ENCODE results near the gene ATP5F1C.
"Not testable (repeated sequence)": the region's sequence is repeated elsewhere in the genome, so short reads cannot be mapped to it uniquely, and the experiment has no call there.

ATP5F1C gene

DNA sequence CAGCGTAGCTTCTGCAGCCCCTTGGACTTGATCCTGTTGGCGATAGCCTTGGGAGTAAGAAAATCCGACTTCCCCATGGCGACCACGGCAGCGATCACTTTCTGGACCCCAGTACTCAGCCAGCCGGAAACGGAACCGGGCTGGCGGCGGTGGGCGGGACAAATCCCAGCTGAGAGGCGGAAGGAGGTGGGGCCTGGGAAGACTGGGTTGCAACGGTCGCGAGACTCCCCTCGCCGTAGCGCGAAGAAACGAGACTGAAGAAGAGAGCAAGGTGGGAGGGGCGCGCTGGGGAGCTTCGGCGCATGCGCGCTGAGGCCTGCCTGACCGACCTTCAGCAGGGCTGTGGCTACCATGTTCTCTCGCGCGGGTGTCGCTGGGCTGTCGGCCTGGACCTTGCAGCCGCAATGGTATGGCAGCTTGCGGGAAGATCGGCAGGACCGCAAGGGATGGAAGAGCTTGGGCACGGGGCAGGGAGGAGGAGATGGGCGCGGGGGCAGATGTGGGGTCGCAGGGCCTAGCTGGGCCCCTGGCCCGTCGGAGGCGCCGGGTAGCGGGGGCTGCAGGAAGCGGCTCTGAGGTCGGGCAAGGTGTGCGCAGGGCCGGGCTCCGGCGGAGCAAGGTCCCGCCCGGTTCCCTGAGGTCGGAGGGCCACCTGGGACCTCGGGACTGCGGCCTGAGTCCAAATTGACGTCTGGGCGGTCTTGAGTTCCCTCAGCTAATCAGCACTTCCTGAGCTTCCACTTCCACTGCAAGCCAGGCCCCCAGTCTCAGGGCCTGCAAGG lies at the start of gene ATP5F1C, which contains the start of gene KIN:
Gene ATP5F1C, plus strand, starts transcription at position 321 of the 782 bp plus-strand sequence. Its CDS starts 31 bp downstream, at position 352.
Gene KIN, minus strand, starts transcription at position 137 of the 782 bp plus-strand sequence. Its CDS starts 60 bp downstream, at position 77.
- DNase-seq (ENCODE audit: low read depth) = peak; percentile 97

DNA sequence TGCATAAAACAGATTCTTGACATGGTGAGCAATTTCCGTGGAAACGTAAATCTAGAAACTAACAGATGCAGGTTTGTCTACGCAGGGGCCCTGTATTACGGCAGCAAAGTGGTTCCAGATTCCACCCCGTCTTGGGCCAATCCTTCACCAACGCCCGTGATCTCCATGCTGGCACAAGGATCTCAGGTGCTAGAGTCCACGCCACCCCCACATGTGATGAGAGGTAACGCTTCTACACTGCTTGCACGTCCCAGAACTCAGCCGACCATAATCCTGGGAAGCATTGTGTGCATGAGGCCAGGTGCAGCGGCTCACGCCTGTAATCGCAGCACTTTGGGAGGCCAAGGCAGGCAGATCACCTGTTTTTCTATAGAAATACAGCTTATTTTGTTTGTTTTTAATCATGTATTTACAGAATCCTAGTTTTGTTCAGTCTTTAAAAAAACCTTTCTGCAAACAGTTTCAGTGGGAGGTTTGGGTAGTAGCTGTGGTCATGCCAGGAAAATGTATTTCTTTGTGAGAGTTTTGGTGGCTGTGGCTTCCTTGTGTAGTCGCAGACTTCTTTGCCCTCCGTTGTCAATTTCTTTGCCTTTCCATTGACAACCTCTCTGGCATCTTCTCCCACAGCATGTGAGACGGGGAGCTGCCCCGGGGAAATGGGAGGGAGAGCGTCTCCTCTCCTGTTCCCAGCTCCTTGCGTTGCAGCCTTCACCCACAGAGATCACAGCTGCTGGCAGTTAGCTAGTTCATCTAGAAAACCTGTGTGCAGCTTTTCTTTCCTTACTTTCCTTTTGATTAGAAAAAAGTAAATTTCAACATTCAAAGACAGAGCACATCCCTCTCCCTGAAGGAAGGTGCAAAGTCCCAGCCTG lies 49.2 kb upstream of the ATP5F1C start:
- DNase-seq (ENCODE audit: low read depth) = no peak

DNA sequence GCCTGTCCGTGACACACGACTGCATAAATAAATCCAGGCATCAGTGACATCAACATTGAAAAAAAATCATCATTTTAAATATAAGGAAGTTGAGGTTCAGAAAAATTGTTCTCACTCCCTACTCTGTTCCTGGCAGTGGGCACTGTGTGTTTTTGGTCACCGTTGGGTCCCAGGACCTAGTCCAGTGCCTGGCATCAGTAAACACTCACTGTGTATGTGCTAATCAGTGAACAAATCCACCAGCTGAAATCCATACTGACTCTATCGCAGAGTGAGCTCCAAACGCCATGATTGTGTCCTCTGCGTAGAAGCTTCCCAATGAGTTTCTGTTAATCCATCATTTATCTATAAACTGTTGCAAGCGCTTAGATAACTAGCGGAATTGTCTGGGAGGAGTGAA lies 43.7 kb upstream of the ATP5F1C start:
- no peak for DNase-seq (ENCODE audit: low read depth)

- peak; percentile 18 for DNase-seq (ENCODE audit: low read depth)
Observed at GRCh38 chr10:7748637-7749036, 39.3 kb upstream of the ATP5F1C start.

DNA sequence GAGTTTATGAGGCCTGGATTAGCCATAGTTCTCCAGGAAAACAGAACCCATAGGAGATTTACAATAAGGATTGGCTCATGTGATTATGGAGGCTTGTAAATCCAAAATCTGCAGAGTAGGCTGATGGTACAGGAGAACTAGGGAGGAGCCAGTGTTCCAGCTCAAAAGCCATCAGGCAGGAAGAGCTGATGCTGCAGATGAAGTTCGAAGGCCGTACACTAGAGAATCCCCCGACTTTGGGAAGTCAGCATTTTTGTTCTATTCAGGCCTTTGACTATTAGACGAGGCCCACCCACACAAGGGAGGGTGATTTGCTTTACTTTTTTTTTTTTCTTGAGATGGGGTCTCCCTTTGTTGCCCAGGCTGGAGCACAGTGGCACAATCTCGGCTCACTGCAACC lies 37.8 kb upstream of the ATP5F1C start:
- DNase-seq (ENCODE audit: low read depth) = no peak

DNA sequence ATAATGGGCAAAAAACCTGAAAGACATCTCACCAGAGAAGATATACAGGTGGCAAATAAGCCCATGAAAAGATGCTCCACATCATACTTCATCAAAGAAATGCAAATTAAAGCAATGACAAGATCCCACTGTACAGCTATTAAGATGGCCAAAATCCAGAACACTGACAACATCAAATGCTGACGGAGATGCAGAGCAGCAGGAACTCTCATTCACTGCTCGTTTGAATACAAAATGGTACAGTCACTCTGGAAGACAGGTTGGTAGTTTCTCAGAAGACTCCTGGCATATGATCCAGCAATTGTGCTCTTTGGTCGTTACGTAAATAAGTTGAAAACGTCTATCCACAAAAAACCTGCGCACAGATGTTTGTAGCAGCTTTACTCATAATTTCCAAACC lies 35.7 kb upstream of the ATP5F1C start:
- no peak for DNase-seq (ENCODE audit: low read depth)

DNA sequence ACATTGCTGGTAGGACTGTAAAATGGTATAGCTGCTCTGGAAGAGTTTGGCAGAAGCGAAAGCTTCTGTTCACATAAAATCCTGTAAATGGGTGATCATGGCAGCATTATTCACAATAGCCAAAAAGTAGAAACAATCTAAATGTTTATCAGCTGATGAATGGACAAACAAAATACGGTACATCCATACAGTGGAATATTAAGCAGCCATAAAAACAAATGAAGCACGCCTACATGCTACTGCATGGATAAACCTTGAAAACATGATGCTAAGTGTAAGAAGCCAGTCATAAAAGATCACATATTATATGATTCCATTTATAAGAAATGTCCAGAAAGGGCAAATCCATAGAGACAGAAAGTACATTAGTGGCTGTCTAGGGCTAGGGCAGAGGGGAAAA lies 32.9 kb upstream of the ATP5F1C start:
- no peak for DNase-seq (ENCODE audit: low read depth)

DNA sequence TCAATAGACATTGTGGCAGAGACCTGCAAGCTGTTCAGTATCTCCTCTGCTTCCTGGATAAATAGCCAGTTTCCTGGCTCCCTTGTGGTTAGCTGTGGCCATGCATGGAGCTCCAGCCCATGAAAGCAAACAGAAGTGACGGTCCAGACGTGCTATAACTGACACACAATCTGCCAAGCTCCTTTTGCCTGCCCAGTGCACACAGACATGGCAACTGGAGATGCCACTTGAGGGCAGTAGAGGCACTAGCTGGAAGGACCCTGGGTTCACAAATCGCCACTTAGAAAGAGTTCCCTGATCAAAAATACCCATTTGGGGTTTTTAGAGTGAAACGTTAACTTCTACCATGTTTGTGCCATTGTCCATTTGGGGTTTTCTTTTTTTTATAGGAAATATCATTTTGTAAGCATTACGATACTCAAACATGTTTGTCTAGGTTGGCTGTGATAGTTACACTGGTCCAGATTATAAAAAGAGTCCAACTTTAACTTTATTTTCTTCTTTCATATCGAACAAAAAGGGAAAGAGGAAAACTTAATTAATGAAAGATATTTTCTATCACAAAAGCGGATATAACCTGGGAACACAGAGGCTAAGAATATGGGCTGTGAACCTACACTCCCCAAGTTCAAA lies 31.5 kb upstream of the ATP5F1C start:
- peak; percentile 44 for DNase-seq (ENCODE audit: low read depth)

DNA sequence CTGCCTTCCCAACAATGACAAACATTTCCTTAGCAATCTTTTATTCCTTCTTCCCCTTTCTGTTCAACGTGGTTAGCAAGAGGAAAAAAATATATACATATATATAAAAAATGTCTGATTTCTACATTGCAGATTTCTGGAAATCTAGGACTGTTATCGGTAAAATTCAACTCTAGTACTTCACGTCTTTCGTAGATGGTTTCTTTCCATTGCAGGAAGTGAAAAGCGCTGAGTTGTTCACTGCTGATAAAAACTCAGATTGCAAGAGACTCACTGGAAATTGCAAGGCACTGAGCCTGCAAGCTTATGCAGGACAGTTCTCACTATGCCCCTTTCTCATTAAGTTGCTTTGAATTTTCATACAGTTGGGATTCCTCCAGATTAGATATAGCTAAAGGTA lies 24.0 kb upstream of the ATP5F1C start:
- no peak for DNase-seq (ENCODE audit: low read depth)

- DNase-seq (ENCODE audit: low read depth) = no peak
Observed at GRCh38 chr10:7766241-7766640, 21.7 kb upstream of the ATP5F1C start.

- DNase-seq (ENCODE audit: low read depth) = peak; percentile 56
Observed at GRCh38 chr10:7767209-7767608, 20.8 kb upstream of the ATP5F1C start.

- no peak for DNase-seq (ENCODE audit: low read depth)
Observed at GRCh38 chr10:7768417-7768816, 19.6 kb upstream of the ATP5F1C start.

GRCh38 chr10:7773845-7774801 lies 13.9 kb upstream of the ATP5F1C start:
- DNase-seq (ENCODE audit: low read depth) = no peak

- no peak for DNase-seq (ENCODE audit: low read depth)
Observed at GRCh38 chr10:7776777-7777176, 11.2 kb upstream of the ATP5F1C start.

DNA sequence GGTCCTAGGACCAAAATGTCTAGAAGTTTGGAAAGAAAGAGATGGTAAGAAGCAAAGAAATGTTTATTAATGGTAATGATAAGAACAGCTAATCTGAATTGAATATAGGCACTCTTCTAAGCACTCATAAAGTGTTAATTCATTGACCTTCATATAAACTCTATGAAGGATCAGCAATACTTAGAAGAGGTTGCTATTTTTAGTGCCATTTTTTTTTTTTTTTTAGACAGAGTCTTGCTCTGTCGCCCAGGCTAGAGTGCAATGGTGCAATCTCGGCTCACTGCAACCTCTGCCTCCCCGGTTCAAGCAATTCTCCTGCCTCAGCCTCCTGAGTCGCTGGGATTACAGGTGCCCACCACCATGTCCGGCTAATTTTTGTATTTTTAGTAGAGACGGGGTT lies 5.8 kb upstream of the ATP5F1C start:
- DNase-seq (ENCODE audit: low read depth) = not testable (repeated sequence)

DNA sequence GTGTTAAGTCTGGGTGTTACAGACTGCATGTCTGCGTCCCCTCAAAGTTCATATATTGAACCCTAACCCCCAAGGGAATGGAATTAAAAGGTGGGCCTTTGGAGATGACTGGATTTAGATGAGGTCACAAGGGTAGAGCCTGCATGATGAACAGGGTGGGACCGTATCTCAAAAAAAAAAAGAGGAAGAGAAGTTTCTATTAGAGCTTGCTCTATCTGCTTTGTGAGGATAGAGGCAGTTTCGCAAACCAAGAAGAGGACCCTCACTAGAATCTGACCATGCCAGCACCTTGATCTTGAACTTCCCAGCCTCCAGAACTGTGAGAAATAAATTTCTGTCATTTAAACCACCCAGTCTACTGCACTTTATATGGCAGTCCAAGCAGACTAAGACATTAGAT lies 1.5 kb upstream of the ATP5F1C start:
- DNase-seq (ENCODE audit: low read depth) = no peak

DNA sequence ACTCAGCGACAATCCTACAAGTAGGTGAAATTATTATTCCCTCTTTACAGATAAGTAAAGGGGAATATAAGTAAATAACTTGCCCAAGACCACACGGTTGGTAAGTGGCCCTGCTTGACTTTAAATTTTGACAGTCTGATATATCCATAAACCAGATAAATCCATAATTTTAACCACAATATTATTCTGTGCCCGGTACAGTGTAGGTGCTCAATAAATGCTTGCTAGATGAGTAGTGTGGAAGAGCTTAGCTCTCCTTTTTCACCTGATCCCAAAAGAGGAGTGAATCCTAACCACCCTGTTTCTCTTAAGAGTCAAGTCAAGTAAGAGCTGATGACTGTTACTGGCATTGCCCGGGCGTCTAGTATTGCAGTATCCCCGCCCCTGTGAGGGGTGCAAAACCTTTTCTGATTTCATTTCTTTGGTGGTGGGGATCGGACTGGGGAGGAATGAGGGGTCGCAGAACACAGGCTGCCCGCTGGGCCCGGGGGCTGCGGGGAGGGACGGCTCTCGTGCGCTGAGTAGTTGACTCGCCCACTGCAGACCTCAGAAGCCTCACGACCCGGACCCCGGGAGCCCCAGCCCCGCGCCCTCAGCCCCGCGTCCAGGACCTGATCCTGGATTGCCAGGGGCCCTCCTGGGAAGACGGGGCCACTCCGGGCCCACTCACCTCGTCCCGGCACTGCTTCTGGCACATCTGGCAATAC lies 674 bp upstream of the ATP5F1C start:
- DNase-seq (ENCODE audit: low read depth) = peak; percentile 25

GRCh38 chr10:7788639-7789286 lies 786 bp downstream of the ATP5F1C start:
- DNase-seq (ENCODE audit: low read depth) = peak; percentile 22

GRCh38 chr10:7789390-7789789 lies 1.4 kb downstream of the ATP5F1C start:
- DNase-seq (ENCODE audit: low read depth) = peak; percentile 54

DNA sequence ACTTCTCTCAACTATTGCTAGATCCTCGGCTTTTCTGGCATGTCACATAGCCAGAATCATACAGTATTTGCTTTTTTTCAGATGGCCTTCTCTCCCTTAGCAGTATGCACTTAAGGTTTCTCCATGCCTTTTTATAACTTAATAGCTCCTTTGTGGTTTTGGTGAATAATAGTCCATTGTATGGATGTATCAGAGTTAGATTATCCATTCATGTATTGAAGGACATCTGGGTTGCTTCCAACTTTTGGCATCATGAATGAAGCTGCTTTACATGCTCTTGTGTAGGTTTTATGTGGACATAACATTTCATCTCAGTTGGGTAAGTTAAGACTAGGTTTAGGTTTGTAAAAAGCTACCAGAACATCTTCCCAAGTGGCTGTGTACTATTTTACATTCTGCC lies 4.6 kb downstream of the ATP5F1C start:
- DNase-seq (ENCODE audit: low read depth) = no peak

Data from EH (cell line).